ENCODE results near the gene ACVR2A. TPM values are rescaled to one million over a fixed set of nuclear protein-coding genes. Genes with fewer than 3 reads are reported as not detected.

Gene ACVR2A
- total RNA-seq, 1 experiment from 2014 or later: 13.4 TPM

DNA sequence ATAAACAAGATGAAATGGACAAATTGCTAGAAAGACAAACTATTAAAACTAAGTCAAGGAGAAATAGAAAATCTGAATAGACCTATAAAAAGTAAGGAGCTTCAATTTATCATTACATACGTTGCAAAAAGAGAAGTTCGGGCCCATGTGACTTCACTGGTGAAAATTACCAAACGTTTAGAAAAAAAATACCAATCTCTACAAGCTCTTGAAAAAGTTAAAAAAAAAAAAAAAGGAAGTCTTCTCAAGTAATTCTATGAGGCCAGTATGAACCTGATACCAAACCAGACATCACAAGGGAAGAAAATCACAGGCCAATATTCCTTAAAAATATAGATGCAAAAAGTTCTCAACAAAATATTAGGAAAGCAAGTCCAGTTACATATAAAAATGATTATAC, 20.2 kb upstream of the ACVR2A start:
- no peaks in the 10 kb centered on the region for H3K23me2 ChIP-seq (ENCODE audit: insufficient read length, low read depth, low read length, poor library complexity, severe bottlenecking)
- no peak overlapping the region for H3K9ac ChIP-seq (ENCODE audit: extremely low read depth, insufficient read length, low read length)
- H2BK120ac ChIP-seq (ENCODE audit: low read depth, low read length, poor library complexity, severe bottlenecking): no peak overlapping the region
- H4K91ac ChIP-seq (ENCODE audit: insufficient read length, low read depth, low read length): no peak overlapping the region
- no peak overlapping the region for H3K4ac ChIP-seq (ENCODE audit: low read depth, low read length)
- H3K56ac ChIP-seq (ENCODE audit: insufficient read length, low read depth, low read length): no peak overlapping the region
- Mint-ChIP-seq H3K27ac (no peak overlapping the region), H3K9me3 (peaks cover 4 to 12% of the 10 kb centered on the region in 2 experiments; a peak in 3 of 5 replicates), H3K36me3 (ENCODE audit: insufficient read depth in 1 of 3, low read depth in 3 of 3) (peaks cover 0 to 3% (median 3%) of the 10 kb centered on the region in 3 experiments; a peak in 2 of 7 replicates), H3K27me3 (ENCODE audit: low read depth) (no peaks in the 10 kb centered on the region; the same call in 1 of the 2 replicates), H3K4me1 (no peaks in the 10 kb centered on the region), H3K4me3 (no peak overlapping the region)
- DNase-seq: no peak
- no CpG with 5 or more reads among the region's 3 CpGs for WGBS (ENCODE audit: extremely low coverage, insufficient read length, low lambda C conversion rate)
- H3K23ac ChIP-seq (ENCODE audit: insufficient read length, low read depth, low read length): no peak overlapping the region
- no peak overlapping the region for H3K14ac ChIP-seq (ENCODE audit: insufficient read depth, low read length)
- H2BK12ac ChIP-seq (ENCODE audit: insufficient read length, low read depth, low read length): no peak overlapping the region
- H3K27ac ChIP-seq (ENCODE audit: insufficient read length, low read depth, low read length): no peak overlapping the region
- H4K5ac ChIP-seq (ENCODE audit: insufficient read length, low read depth, low read length): no peak overlapping the region
- no peaks in the 10 kb centered on the region for H3K4me1 ChIP-seq (ENCODE audit: insufficient read depth, low read length)
- H3K79me1 ChIP-seq (ENCODE audit: insufficient read depth, low read depth, low read length, poor library complexity, severe bottlenecking): no peaks in the 10 kb centered on the region
- H2BK5ac ChIP-seq (ENCODE audit: insufficient read length, low read length): no peak overlapping the region
- H4K8ac ChIP-seq (replicated peaks; ENCODE audit: insufficient read length, low read depth, low read length): no peak overlapping the region
- H2AFZ ChIP-seq (ENCODE audit: low read length): no peak overlapping the region
- no peak overlapping the region for H2AK5ac ChIP-seq (ENCODE audit: insufficient read length, low read length)
- no peaks in the 10 kb centered on the region for H3K79me2 ChIP-seq (ENCODE audit: insufficient read depth, low read length)
- H3T11ph ChIP-seq (ENCODE audit: low read length): no peak overlapping the region
- no peak overlapping the region for H3K18ac ChIP-seq (ENCODE audit: insufficient read length, low read depth, low read length)
- no peak overlapping the region for H3K4me2 ChIP-seq (ENCODE audit: insufficient read depth, insufficient read length, low read length)
- no peak overlapping the region for H2BK15ac ChIP-seq (ENCODE audit: low read depth, low read length)
- H3K9me3 ChIP-seq (ENCODE audit: control insufficient read depth, low read depth, low read length): no peaks in the 10 kb centered on the region
- H4K20me1 ChIP-seq (ENCODE audit: control insufficient read depth, insufficient read depth, insufficient read length): no peaks in the 10 kb centered on the region
- TF ChIP-seq, protein P1, sequence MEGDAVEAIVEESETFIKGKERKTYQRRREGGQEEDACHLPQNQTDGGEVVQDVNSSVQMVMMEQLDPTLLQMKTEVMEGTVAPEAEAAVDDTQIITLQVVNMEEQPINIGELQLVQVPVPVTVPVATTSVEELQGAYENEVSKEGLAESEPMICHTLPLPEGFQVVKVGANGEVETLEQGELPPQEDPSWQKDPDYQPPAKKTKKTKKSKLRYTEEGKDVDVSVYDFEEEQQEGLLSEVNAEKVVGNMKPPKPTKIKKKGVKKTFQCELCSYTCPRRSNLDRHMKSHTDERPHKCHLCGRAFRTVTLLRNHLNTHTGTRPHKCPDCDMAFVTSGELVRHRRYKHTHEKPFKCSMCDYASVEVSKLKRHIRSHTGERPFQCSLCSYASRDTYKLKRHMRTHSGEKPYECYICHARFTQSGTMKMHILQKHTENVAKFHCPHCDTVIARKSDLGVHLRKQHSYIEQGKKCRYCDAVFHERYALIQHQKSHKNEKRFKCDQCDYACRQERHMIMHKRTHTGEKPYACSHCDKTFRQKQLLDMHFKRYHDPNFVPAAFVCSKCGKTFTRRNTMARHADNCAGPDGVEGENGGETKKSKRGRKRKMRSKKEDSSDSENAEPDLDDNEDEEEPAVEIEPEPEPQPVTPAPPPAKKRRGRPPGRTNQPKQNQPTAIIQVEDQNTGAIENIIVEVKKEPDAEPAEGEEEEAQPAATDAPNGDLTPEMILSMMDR (conservative IDR thresholded peaks at IDR 0.05): no peak
- H3K27me3 ChIP-seq (ENCODE audit: insufficient read depth, low read length): no peaks in the 10 kb centered on the region
- H2BK20ac ChIP-seq (ENCODE audit: low read depth, low read length, poor library complexity, severe bottlenecking): no peak overlapping the region

All from H9 (cell line).